Measurements from ENCODE around the gene MREG.

Gene MREG

DNA sequence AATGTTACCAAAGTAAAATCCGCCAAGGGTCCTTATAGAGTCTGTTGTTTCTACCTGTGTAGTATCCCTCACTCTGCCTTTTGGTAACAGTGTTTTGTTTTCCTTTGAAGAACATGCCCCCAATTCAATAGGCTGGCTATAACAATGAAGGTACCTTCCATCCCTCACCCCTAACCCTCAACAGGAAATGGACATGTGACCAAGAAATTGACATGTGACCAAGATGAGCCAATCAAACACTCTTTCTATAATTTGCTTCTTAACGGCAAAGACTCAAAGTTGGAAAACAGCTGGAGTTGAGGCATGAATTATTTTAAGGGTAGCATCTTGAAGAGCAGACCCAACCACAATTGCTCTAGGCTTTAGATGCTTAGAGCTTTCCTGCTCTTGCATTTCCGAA is 5.4 kb upstream of the MREG start:
- DNase-seq (ENCODE audit: extremely low read depth, insufficient read length): no peak

DNA sequence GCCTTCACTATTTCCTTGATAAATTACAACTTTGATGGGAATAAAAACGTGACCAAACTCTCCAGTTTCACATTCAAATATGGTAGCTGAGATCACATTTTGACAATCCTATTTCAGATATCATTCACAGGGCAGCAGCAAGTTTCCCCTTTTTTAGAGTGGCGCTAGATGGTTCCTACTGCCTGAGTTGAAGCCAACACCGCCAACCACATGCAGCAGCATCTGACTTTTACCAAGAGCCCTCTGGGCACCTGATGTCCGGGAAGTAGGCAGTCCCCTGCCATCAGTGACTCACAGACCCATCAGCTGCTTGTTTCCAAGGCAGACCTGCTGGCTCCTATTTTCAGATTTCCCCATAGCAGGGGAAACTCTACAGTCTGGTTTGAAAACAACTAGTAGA is 4.0 kb upstream of the MREG start:
- H3K4me3 ChIP-seq (replicated peaks; ENCODE audit: low read depth, low read length): no peak overlapping the region
- H3K36me3 ChIP-seq (ENCODE audit: control insufficient read depth, insufficient read depth, low read length): no peaks in the 10 kb centered on the region
- peak; percentile 54 for DNase-seq (ENCODE audit: extremely low read depth, insufficient read length)
- no peaks in the 10 kb centered on the region for H3K27me3 ChIP-seq (replicated peaks; ENCODE audit: control insufficient read depth, insufficient read depth, low read length)
- TF ChIP-seq, protein P1, sequence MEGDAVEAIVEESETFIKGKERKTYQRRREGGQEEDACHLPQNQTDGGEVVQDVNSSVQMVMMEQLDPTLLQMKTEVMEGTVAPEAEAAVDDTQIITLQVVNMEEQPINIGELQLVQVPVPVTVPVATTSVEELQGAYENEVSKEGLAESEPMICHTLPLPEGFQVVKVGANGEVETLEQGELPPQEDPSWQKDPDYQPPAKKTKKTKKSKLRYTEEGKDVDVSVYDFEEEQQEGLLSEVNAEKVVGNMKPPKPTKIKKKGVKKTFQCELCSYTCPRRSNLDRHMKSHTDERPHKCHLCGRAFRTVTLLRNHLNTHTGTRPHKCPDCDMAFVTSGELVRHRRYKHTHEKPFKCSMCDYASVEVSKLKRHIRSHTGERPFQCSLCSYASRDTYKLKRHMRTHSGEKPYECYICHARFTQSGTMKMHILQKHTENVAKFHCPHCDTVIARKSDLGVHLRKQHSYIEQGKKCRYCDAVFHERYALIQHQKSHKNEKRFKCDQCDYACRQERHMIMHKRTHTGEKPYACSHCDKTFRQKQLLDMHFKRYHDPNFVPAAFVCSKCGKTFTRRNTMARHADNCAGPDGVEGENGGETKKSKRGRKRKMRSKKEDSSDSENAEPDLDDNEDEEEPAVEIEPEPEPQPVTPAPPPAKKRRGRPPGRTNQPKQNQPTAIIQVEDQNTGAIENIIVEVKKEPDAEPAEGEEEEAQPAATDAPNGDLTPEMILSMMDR (IDR thresholded peaks at IDR 0.05; ENCODE audit: insufficient read depth, low read length, poor library complexity, severe bottlenecking): no peak

More for the DNA sequence above, 5.4 kb upstream of the MREG start:
- TF ChIP-seq, protein P1 (IDR thresholded peaks at IDR 0.05; ENCODE audit: insufficient read depth, low read length, poor library complexity, severe bottlenecking): no peak
- Histone ChIP-seq H3K27me3 (replicated peaks; ENCODE audit: control insufficient read depth, insufficient read depth, low read length) (no peaks in the 10 kb centered on the region), H3K36me3 (ENCODE audit: control insufficient read depth, insufficient read depth, low read length) (no peaks in the 10 kb centered on the region), H3K4me3 (replicated peaks; ENCODE audit: low read depth, low read length) (no peak overlapping the region)

DNA sequence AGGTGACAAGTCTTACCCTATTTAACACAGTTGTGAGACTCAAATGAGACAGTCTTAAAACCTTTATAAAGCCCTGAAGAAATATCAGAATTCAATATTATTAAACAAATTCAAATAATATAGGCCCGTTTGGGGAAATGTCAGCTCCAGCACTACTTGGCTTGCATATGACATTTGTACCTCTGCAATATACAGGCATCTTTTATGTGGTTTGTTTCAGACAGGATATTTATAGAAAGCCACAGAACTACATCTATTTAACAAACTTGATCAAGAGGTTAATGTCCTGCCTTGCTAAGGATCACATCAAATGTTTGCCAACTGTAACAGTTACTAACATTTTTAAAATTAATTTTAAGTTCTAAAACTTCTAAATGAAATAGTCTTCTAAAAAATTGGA is 3.2 kb upstream of the MREG start:
- no peak for DNase-seq (ENCODE audit: extremely low read depth, insufficient read length)
- TF ChIP-seq, protein P1 (IDR thresholded peaks at IDR 0.05; ENCODE audit: insufficient read depth, low read length, poor library complexity, severe bottlenecking): no peak
- Histone ChIP-seq H3K4me3 (replicated peaks; ENCODE audit: low read depth, low read length) (no peak overlapping the region), H3K36me3 (ENCODE audit: control insufficient read depth, insufficient read depth, low read length) (no peaks in the 10 kb centered on the region), H3K27me3 (replicated peaks; ENCODE audit: control insufficient read depth, insufficient read depth, low read length) (no peaks in the 10 kb centered on the region)

DNA sequence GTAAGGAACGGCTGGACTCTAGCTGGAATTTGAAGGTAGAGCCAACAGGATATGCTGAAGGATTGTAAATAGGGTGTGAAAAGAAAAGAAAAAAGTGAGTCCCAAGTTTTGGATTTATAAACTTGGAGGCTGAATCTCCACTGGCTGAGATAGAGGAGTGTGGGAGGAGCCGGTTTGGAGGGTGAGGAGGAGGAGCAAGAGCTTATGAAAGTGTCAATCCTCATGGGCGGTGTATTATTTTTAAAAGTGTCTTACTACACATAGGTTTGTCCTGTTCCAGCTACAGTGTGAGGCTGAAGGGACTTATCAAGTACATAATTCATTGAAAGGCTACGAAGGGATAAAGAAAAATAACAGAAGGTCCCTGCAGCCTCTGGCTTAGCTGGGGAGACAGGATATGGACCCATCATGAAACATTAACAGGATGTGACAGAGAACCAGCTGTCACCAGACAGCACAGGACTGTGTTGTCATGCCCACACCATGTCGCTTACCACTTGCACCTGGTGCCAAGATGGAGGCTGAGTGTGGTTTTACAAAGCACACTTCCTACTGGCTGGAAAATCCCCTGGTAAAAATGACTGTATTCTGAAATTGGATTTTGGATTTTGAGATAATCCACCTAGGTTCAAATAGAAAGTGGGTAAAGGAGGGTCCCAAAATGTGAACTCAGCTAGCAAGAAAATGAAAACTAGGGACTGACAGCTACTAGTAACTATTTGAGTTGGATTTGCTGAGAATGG is 2.5 kb upstream of the MREG start:
- TF ChIP-seq, protein P1 (IDR thresholded peaks at IDR 0.05; ENCODE audit: insufficient read depth, low read length, poor library complexity, severe bottlenecking): no peak
- Histone ChIP-seq H3K4me3 (replicated peaks; ENCODE audit: low read depth, low read length) (no peak overlapping the region), H3K36me3 (ENCODE audit: control insufficient read depth, insufficient read depth, low read length) (no peaks in the 10 kb centered on the region), H3K27me3 (replicated peaks; ENCODE audit: control insufficient read depth, insufficient read depth, low read length) (no peaks in the 10 kb centered on the region)
- peak; percentile 62 for DNase-seq (ENCODE audit: extremely low read depth, insufficient read length)

DNA sequence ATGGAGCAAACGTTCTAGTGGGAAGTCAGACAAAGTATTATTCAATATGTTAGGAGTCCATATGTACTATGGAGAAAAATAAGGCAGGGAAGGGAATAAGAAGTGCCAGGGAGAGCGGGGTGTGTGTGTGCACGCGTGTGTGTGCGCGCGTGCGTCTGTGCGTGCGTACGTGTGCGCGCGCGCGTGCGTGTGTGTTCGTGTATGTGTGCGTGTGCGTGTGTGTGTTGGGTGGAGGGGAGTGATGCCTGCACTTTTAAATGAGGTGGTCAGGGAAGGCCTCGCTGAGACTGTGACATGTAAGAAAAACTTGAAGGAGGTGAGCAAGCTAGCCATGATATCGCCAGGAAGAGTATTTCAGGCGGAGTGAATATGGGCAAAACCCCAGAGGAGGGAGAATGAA is 1.6 kb upstream of the MREG start:
- TF ChIP-seq, protein P1 (IDR thresholded peaks at IDR 0.05; ENCODE audit: insufficient read depth, low read length, poor library complexity, severe bottlenecking): no peak
- DNase-seq (ENCODE audit: extremely low read depth, insufficient read length): no peak
- no peaks in the 10 kb centered on the region for H3K36me3 ChIP-seq (ENCODE audit: control insufficient read depth, insufficient read depth, low read length)
- no peaks in the 10 kb centered on the region for H3K27me3 ChIP-seq (replicated peaks; ENCODE audit: control insufficient read depth, insufficient read depth, low read length)
- no peak overlapping the region for H3K4me3 ChIP-seq (replicated peaks; ENCODE audit: low read depth, low read length)
